Stimulated activated naive CD8-positive, alpha-beta T cell treated with anti-CD3 and anti-CD28 coated beads, Interleukin-15, Interleukin-2, amounts not matched to agents 100 ng/mL and 50 ng/mL, for 24 hours (primary cell): Measurements from ENCODE around the gene GABRR1.

ENCODE experiments used
- H3K27ac Mint-ChIP-seq: one replicate; pipeline ENCODE4 v1.8.0; 2021; ENCODE audit warnings: mild to moderate bottlenecking, mixed read lengths
- H3K27me3 Mint-ChIP-seq: one replicate; pipeline ENCODE4 v1.8.0; 2021; ENCODE audit warnings: mixed read lengths
- H3K36me3 Mint-ChIP-seq: one replicate; pipeline ENCODE4 v1.8.0; 2021; ENCODE audit warnings: low read depth, mixed read lengths
- H3K4me1 Mint-ChIP-seq: one replicate; pipeline ENCODE4 v1.8.0; 2021; ENCODE audit warnings: low read depth, mixed read lengths
- H3K4me3 Mint-ChIP-seq: one replicate; pipeline ENCODE4 v1.8.0; 2021; ENCODE audit warnings: mild to moderate bottlenecking, mixed read lengths
- H3K9me3 Mint-ChIP-seq: one replicate; pipeline ENCODE4 v1.8.0; 2021; ENCODE audit warnings: mixed read lengths

GABRR1 gene

GRCh38 chr6:89200706-89201215 is 16.4 kb downstream of the GABRR1 start:
- no peaks in the 10 kb centered on the region for H3K36me3 Mint-ChIP-seq
- no peaks in the 10 kb centered on the region for H3K27me3 Mint-ChIP-seq
- H3K4me1 Mint-ChIP-seq = no peaks in the 10 kb centered on the region
- no peak overlapping the region for H3K27ac Mint-ChIP-seq
- no peak overlapping the region for H3K4me3 Mint-ChIP-seq
- H3K9me3 Mint-ChIP-seq = peaks cover 1% of the 10 kb centered on the region

- Mint-ChIP-seq H3K27me3 (no peaks in the 10 kb centered on the region), H3K36me3 (no peaks in the 10 kb centered on the region), H3K4me1 (no peaks in the 10 kb centered on the region), H3K4me3 (no peak overlapping the region), H3K9me3 (peaks cover 10% of the 10 kb centered on the region), H3K27ac (no peak overlapping the region)
Measured at GRCh38 chr6:89199579-89199978, 17.6 kb downstream of the GABRR1 start.

GRCh38 chr6:89198235-89198634 is 18.9 kb downstream of the GABRR1 start:
- no peaks in the 10 kb centered on the region for H3K4me1 Mint-ChIP-seq
- H3K36me3 Mint-ChIP-seq = no peaks in the 10 kb centered on the region
- H3K4me3 Mint-ChIP-seq = no peak overlapping the region
- no peaks in the 10 kb centered on the region for H3K27me3 Mint-ChIP-seq
- peaks cover 15% of the 10 kb centered on the region for H3K9me3 Mint-ChIP-seq
- no peak overlapping the region for H3K27ac Mint-ChIP-seq

GRCh38 chr6:89197141-89197540 is 20.0 kb downstream of the GABRR1 start:
- Mint-ChIP-seq H3K27ac (no peak overlapping the region), H3K4me1 (no peaks in the 10 kb centered on the region), H3K4me3 (no peak overlapping the region), H3K9me3 (peaks cover 15% of the 10 kb centered on the region), H3K36me3 (no peaks in the 10 kb centered on the region), H3K27me3 (no peaks in the 10 kb centered on the region)

GRCh38 chr6:89194559-89194958 is 22.6 kb downstream of the GABRR1 start:
- Mint-ChIP-seq H3K27ac (no peak overlapping the region), H3K9me3 (peaks cover 15% of the 10 kb centered on the region), H3K4me3 (no peak overlapping the region), H3K36me3 (no peaks in the 10 kb centered on the region), H3K4me1 (no peaks in the 10 kb centered on the region), H3K27me3 (no peaks in the 10 kb centered on the region)

- Mint-ChIP-seq H3K4me1 (no peaks in the 10 kb centered on the region), H3K9me3 (peaks cover 14% of the 10 kb centered on the region), H3K4me3 (no peak overlapping the region), H3K36me3 (no peaks in the 10 kb centered on the region), H3K27me3 (peaks cover 6% of the 10 kb centered on the region), H3K27ac (no peak overlapping the region)
Measured at GRCh38 chr6:89190741-89191140, 26.4 kb downstream of the GABRR1 start.

- Mint-ChIP-seq H3K27me3 (peaks cover 6% of the 10 kb centered on the region), H3K4me1 (no peaks in the 10 kb centered on the region), H3K4me3 (no peak overlapping the region), H3K36me3 (no peaks in the 10 kb centered on the region), H3K27ac (no peak overlapping the region), H3K9me3 (no peaks in the 10 kb centered on the region)
Measured at GRCh38 chr6:89187504-89187903, 29.7 kb downstream of the GABRR1 start.

- H3K27me3 Mint-ChIP-seq = peaks cover 6% of the 10 kb centered on the region
- no peak overlapping the region for H3K4me3 Mint-ChIP-seq
- no peaks in the 10 kb centered on the region for H3K4me1 Mint-ChIP-seq
- H3K27ac Mint-ChIP-seq = no peak overlapping the region
- no peaks in the 10 kb centered on the region for H3K9me3 Mint-ChIP-seq
- H3K36me3 Mint-ChIP-seq = no peaks in the 10 kb centered on the region
Measured at GRCh38 chr6:89186762-89187161, 30.4 kb downstream of the GABRR1 start.

- Mint-ChIP-seq H3K9me3 (no peaks in the 10 kb centered on the region), H3K4me1 (no peaks in the 10 kb centered on the region), H3K4me3 (no peak overlapping the region), H3K36me3 (no peaks in the 10 kb centered on the region), H3K27me3 (peaks cover 6% of the 10 kb centered on the region), H3K27ac (no peak overlapping the region)
Measured at GRCh38 chr6:89184344-89184743, 32.8 kb downstream of the GABRR1 start.

GRCh38 chr6:89183294-89183693 is 33.9 kb downstream of the GABRR1 start:
- no peak overlapping the region for H3K4me3 Mint-ChIP-seq
- H3K9me3 Mint-ChIP-seq = no peaks in the 10 kb centered on the region
- H3K4me1 Mint-ChIP-seq = no peaks in the 10 kb centered on the region
- peaks cover 2% of the 10 kb centered on the region for H3K27me3 Mint-ChIP-seq
- no peak overlapping the region for H3K27ac Mint-ChIP-seq
- no peaks in the 10 kb centered on the region for H3K36me3 Mint-ChIP-seq

GRCh38 chr6:89180971-89181370 is 36.2 kb downstream of the GABRR1 start:
- Mint-ChIP-seq H3K27ac (no peak overlapping the region), H3K4me3 (no peak overlapping the region), H3K9me3 (no peaks in the 10 kb centered on the region), H3K27me3 (no peaks in the 10 kb centered on the region), H3K36me3 (no peaks in the 10 kb centered on the region), H3K4me1 (no peaks in the 10 kb centered on the region)

GRCh38 chr6:89180112-89180511 is 37.0 kb downstream of the GABRR1 start:
- Mint-ChIP-seq H3K4me3 (no peak overlapping the region), H3K27me3 (no peaks in the 10 kb centered on the region), H3K36me3 (no peaks in the 10 kb centered on the region), H3K4me1 (no peaks in the 10 kb centered on the region), H3K9me3 (no peaks in the 10 kb centered on the region), H3K27ac (no peak overlapping the region)

- no peaks in the 10 kb centered on the region for H3K27me3 Mint-ChIP-seq
- no peaks in the 10 kb centered on the region for H3K4me1 Mint-ChIP-seq
- H3K9me3 Mint-ChIP-seq = no peaks in the 10 kb centered on the region
- no peaks in the 10 kb centered on the region for H3K36me3 Mint-ChIP-seq
- H3K27ac Mint-ChIP-seq = no peak overlapping the region
- H3K4me3 Mint-ChIP-seq = no peak overlapping the region
Measured at GRCh38 chr6:89173634-89174033, 43.5 kb downstream of the GABRR1 start.

GRCh38 chr6:89172131-89172530 is 45.0 kb downstream of the GABRR1 start:
- H3K36me3 Mint-ChIP-seq = no peaks in the 10 kb centered on the region
- H3K27ac Mint-ChIP-seq = no peak overlapping the region
- H3K4me3 Mint-ChIP-seq = no peak overlapping the region
- H3K9me3 Mint-ChIP-seq = no peaks in the 10 kb centered on the region
- H3K4me1 Mint-ChIP-seq = no peaks in the 10 kb centered on the region
- H3K27me3 Mint-ChIP-seq = no peaks in the 10 kb centered on the region

- no peaks in the 10 kb centered on the region for H3K27me3 Mint-ChIP-seq
- no peak overlapping the region for H3K27ac Mint-ChIP-seq
- peaks cover 66% of the 10 kb centered on the region for H3K36me3 Mint-ChIP-seq
Measured at GRCh38 chr6:89162047-89162371, 55.1 kb downstream of the GABRR1 start.

GRCh38 chr6:89161326-89162046 is 55.7 kb downstream of the GABRR1 start:
- no peaks in the 10 kb centered on the region for H3K4me1 Mint-ChIP-seq
- H3K27me3 Mint-ChIP-seq = no peaks in the 10 kb centered on the region
- H3K9me3 Mint-ChIP-seq = no peaks in the 10 kb centered on the region
- no peak overlapping the region for H3K27ac Mint-ChIP-seq
- no peak overlapping the region for H3K4me3 Mint-ChIP-seq
- H3K36me3 Mint-ChIP-seq = peaks cover 68% of the 10 kb centered on the region

More at GRCh38 chr6:89162047-89162371, 55.1 kb downstream of the GABRR1 start:
- Mint-ChIP-seq H3K9me3 (no peaks in the 10 kb centered on the region), H3K4me1 (no peaks in the 10 kb centered on the region), H3K4me3 (no peak overlapping the region)
